Fibroblast of lung (primary cell): ENCODE results near the gene PGAP3. TPM values are rescaled to one million over a fixed set of nuclear protein-coding genes. Genes with fewer than 3 reads are reported as not detected.

ENCODE experiments used
- DNase-seq, 2 donors: peaks; one replicate each; pipeline versions ENCODE4 v3.0.0 to v3.0.0-alpha.2; 2010; ENCODE audit warnings: low read depth in 2 of 2
- H2AFZ ChIP-seq: 2 replicates; pipeline ENCODE4 v1.5.1; 2012; ENCODE audit warnings: low read length, control low read depth, inconsistent platforms
- H3K27ac ChIP-seq: 2 replicates; pipeline ENCODE4 v1.5.1; 2011; ENCODE audit warnings: low read length, control low read depth; ENCODE audit not compliant: insufficient read depth
- H3K27me3 ChIP-seq: 2 replicates; pipeline ENCODE4 v1.5.1; 2011; ENCODE audit warnings: mild to moderate bottlenecking, low read length; ENCODE audit not compliant: control insufficient read depth, insufficient read depth
- H3K36me3 ChIP-seq: 2 replicates; pipeline ENCODE4 v1.5.1; 2011; ENCODE audit warnings: low read length; ENCODE audit not compliant: control insufficient read depth, insufficient read depth
- H3K4me1 ChIP-seq: 2 replicates; pipeline ENCODE4 v1.5.1; 2011; ENCODE audit warnings: low read length; ENCODE audit not compliant: control insufficient read depth, insufficient read depth; ENCODE audit errors: extremely low read depth
- H3K4me2 ChIP-seq: 2 replicates; pipeline ENCODE4 v1.5.1; 2011; ENCODE audit warnings: low read length, control low read depth; ENCODE audit not compliant: insufficient read depth; ENCODE audit errors: extremely low read depth
- H3K4me3 ChIP-seq, 4 experiments: fragments of 200-600 bp in 1 of 4; sonication (generic) in 1 of 4; replicated peaks in 1 of 4; 2 replicates each; pipeline ENCODE4 v1.5.1; 2011 to 2016; ENCODE audit warnings: low read length in 4 of 4, low read depth in 3 of 4, mild to moderate bottlenecking in 3 of 4, control low read depth in 2 of 4, inconsistent platforms in 1 of 4, mixed read lengths in 1 of 4; ENCODE audit not compliant: insufficient read depth in 1 of 4; ENCODE audit errors: control extremely low read depth in 1 of 4
- H3K79me2 ChIP-seq: 2 replicates; pipeline ENCODE4 v1.5.1; 2012; ENCODE audit warnings: mild to moderate bottlenecking, low read length, inconsistent platforms; ENCODE audit not compliant: control insufficient read depth, insufficient read depth
- H3K9ac ChIP-seq: 2 replicates; pipeline ENCODE4 v1.5.1; 2011; ENCODE audit warnings: mild to moderate bottlenecking, low read length, control low read depth; ENCODE audit not compliant: insufficient read depth
- H3K9me3 ChIP-seq: 2 replicates; pipeline ENCODE4 v1.5.1; 2012; ENCODE audit warnings: low read depth, low read length; ENCODE audit not compliant: control insufficient read depth, insufficient read depth
- H4K20me1 ChIP-seq: 2 replicates; pipeline ENCODE4 v1.5.1; 2011; ENCODE audit warnings: low read length; ENCODE audit not compliant: control insufficient read depth, insufficient read depth; ENCODE audit errors: extremely low read depth
- EZH2 ChIP-seq: IDR thresholded peaks from 2 replicates; pipeline ENCODE4 v1.5.1; 2012; ENCODE audit warnings: low read length, control low read depth, mild to moderate bottlenecking; ENCODE audit errors: missing control alignments
- polyA plus RNA-seq, 2 donors: library from polyadenylated mRNA; depleted of rRNA in 1 of 2; stranded (reverse) in 1 of 2; unstranded in 1 of 2; fragments of >200 nt; gene quantifications; 2 replicates each; pipeline ENCODE4 v1.2.1, GENCODE V29; 2011 to 2012; ENCODE audit warnings: missing spikeins in 1 of 2
- total RNA-seq: library from RNA; depleted of rRNA; stranded (reverse); fragments of >200 nt; gene quantifications from 2 replicates; pipeline ENCODE4 v1.2.1, GENCODE V29; 2014
- TF ChIP-seq, protein P1 (sequence below), 2 donors: IDR thresholded peaks in 1 of 2; conservative IDR thresholded peaks in 1 of 2; 1 replicate in 1 of 2; 2 replicates in 1 of 2; pipeline ENCODE4 v1.5.1; 2011 to 2012; ENCODE audit warnings: low read length in 2 of 2, control low read depth in 1 of 2, inconsistent platforms in 1 of 2, low read depth in 1 of 2, mild to moderate bottlenecking in 1 of 2

Gene PGAP3
- total and polyA plus RNA-seq, 2 donors (not counting 1 experiment from before 2014, with no cell fraction given), result 7.9 to 8.8 TPM

DNA sequence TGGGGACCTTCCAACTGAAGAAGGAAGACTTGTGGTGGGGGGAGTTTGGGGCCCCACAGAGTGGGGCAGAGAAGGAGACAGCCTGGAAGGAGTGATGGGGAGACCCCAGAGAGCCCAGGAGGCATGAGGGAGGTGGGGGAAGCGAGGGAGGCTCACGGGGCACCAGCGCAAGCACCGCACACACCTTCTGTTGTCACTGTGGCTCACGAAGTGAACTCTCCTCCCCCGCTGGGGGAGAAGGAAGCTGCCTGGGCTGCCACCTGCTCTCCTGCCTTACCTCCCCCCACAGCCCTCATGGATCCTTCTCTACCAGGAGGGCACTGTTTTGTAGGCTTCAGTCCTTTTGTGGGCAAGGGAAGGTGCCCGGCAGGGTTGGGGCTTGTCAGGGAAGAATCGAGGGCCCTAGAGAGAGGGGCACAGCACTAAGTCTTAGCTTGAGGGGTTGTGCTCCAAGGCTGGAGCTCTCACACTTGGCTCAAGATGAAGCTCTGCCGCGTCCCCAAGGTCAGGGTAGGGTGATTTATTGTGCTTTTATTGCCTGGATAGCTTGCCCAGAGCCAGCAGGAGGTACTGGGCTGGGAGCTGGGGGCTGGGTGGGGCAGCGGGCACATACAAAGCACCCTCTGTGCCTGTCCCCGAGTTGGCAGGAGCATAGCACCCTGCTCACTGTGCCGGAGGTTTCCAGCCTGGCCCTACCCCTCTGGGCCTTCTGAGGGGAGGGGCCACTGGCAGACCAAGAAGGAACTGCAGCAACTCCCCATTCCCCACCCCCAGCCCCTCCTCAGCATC is 55.5 kb downstream of the PGAP3 start:
- Histone ChIP-seq H2AFZ (no peak overlapping the region), H3K27me3 (peaks cover 29% of the 10 kb centered on the region), H3K79me2 (peaks cover 2% of the 10 kb centered on the region), H3K27ac (no peak overlapping the region), H3K4me1 (no peaks in the 10 kb centered on the region), H3K9me3 (no peaks in the 10 kb centered on the region), H3K4me3 (no peak overlapping the region), H3K9ac (no peak overlapping the region), H3K36me3 (no peaks in the 10 kb centered on the region), H4K20me1 (no peaks in the 10 kb centered on the region), H3K4me2 (no peak overlapping the region)
- TF ChIP-seq, protein P1, sequence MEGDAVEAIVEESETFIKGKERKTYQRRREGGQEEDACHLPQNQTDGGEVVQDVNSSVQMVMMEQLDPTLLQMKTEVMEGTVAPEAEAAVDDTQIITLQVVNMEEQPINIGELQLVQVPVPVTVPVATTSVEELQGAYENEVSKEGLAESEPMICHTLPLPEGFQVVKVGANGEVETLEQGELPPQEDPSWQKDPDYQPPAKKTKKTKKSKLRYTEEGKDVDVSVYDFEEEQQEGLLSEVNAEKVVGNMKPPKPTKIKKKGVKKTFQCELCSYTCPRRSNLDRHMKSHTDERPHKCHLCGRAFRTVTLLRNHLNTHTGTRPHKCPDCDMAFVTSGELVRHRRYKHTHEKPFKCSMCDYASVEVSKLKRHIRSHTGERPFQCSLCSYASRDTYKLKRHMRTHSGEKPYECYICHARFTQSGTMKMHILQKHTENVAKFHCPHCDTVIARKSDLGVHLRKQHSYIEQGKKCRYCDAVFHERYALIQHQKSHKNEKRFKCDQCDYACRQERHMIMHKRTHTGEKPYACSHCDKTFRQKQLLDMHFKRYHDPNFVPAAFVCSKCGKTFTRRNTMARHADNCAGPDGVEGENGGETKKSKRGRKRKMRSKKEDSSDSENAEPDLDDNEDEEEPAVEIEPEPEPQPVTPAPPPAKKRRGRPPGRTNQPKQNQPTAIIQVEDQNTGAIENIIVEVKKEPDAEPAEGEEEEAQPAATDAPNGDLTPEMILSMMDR (conservative IDR thresholded peaks at IDR 0.05 in 1 of 2, IDR thresholded peaks at IDR 0.05 in 1 of 2; ENCODE audit: low read depth in 1 of 2, low read length in 2 of 2), result no peak
- no peak for TF ChIP-seq EZH2
- DNase-seq, result no peak

DNA sequence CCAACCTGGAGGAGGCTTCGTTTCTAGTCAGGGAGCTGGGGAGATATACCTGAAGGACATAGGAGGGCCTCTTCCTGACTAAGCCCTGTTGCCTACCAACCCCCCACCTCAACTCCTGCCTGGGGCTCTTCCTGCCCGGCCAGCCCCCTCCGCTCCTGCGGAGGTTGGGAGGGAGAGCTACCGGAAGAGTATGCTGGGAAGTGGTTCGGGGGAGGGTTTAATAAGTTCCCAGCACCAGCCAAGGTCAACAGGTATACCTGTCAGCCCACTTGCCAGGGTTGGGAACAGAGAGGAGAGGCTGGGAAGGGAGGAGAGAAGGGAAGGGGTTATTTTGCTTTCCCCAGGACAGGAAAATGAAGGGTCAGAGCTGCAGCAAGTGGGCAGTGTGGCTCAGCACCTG is 56.5 kb downstream of the PGAP3 start:
- Histone ChIP-seq H2AFZ (no peak overlapping the region), H3K27me3 (peaks cover 37% of the 10 kb centered on the region), H3K4me1 (no peaks in the 10 kb centered on the region), H3K79me2 (no peaks in the 10 kb centered on the region), H3K36me3 (no peaks in the 10 kb centered on the region), H3K9me3 (no peaks in the 10 kb centered on the region), H3K4me3 (no peak overlapping the region), H3K27ac (no peak overlapping the region), H4K20me1 (no peaks in the 10 kb centered on the region), H3K9ac (no peak overlapping the region), H3K4me2 (no peak overlapping the region)
- TF ChIP-seq, protein P1 (conservative IDR thresholded peaks at IDR 0.05 in 1 of 2, IDR thresholded peaks at IDR 0.05 in 1 of 2; ENCODE audit: low read depth in 1 of 2, low read length in 2 of 2), result no peak
- no peak for DNase-seq

DNA sequence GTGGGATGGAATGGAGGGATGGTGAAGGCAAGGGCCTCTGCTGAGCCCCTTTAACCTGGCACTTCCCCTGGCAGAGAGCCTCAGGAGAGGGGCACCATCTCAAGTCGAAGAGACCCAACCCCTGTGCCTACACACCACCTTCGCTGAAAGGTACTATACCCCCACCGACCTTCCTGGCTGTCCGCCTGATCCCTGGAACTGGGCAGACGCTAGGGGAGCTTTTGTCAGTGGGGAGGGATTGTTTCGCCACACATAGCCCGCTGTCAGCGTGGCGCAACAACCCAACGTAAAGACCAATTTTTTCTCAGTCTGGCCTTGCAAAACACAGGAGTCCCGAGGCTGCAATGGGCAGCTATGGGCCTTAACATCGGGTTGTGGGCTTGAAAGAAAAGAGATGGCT is 58.0 kb downstream of the PGAP3 start:
- no peaks in the 10 kb centered on the region for H4K20me1 ChIP-seq
- H3K27me3 ChIP-seq, result peaks cover 52% of the 10 kb centered on the region
- no peak overlapping the region for H3K4me3 ChIP-seq

More for the DNA sequence above, 58.0 kb downstream of the PGAP3 start:
- Histone ChIP-seq H3K9ac (no peak overlapping the region), H3K79me2 (no peaks in the 10 kb centered on the region), H3K36me3 (no peaks in the 10 kb centered on the region), H3K4me1 (no peaks in the 10 kb centered on the region), H3K4me2 (no peak overlapping the region), H3K9me3 (no peaks in the 10 kb centered on the region), H3K27ac (no peak overlapping the region), H2AFZ (no peak overlapping the region)
- DNase-seq, result no peak
- TF ChIP-seq, protein P1 (conservative IDR thresholded peaks at IDR 0.05 in 1 of 2, IDR thresholded peaks at IDR 0.05 in 1 of 2; ENCODE audit: low read depth in 1 of 2, low read length in 2 of 2), result no peak
- TF ChIP-seq EZH2, result no peak
